BJ (cell line): ENCODE data around the gene ERCC5. TPM values are rescaled to one million over a fixed set of nuclear protein-coding genes. Genes with fewer than 3 reads are reported as not detected.

ENCODE experiments used
- CTCF ChIA-PET: fragments of 350-600 bp; formaldehyde crosslinking; extraction: SDS; loops from one replicate; lab custom pipeline; 2021; ENCODE audit warnings: antibody characterized with exemption, inconsistent platforms; lab: Yijun Ruan, JAX
- POLR2A ChIA-PET: fragments of 300-600 bp; sonication (Branson Sonifier 250); formaldehyde crosslinking; extraction: SDS; loops from one replicate; lab custom pipeline; 2021; ENCODE audit warnings: antibody characterized with exemption; lab: Charles Lee
- DNase-seq: peaks from one replicate; pipeline ENCODE4 v3.0.0-alpha.2; 2011; ENCODE audit warnings: low read depth
- H3K27me3 ChIP-seq: 2 replicates; pipeline ENCODE4 v1.6.0; 2011; ENCODE audit warnings: low read length; ENCODE audit not compliant: control insufficient read depth, insufficient read depth
- H3K36me3 ChIP-seq: 2 replicates; pipeline ENCODE4 v1.5.1; 2011; ENCODE audit warnings: low read length; ENCODE audit not compliant: control insufficient read depth, insufficient read depth
- H3K4me3 ChIP-seq: 2 replicates; pipeline ENCODE4 v1.5.1; 2011; ENCODE audit warnings: low read depth, mild to moderate bottlenecking, control low read depth, low read length
- CTCF ChIP-seq: IDR thresholded peaks from 2 replicates; pipeline ENCODE4 v1.5.1; 2011; ENCODE audit warnings: low read depth, mild to moderate bottlenecking, control low read depth, inconsistent platforms, low read length, moderate library complexity; ENCODE audit not compliant: insufficient read depth
- polyA plus RNA-seq: library from polyadenylated mRNA; depleted of rRNA; stranded (reverse); fragments of >200 nt; gene quantifications from 2 replicates; pipeline ENCODE4 v1.2.3, GENCODE V29; 2011

Gene ERCC5
- polyA plus RNA-seq, 1 experiment = 21.7 TPM

- POLR2A ChIA-PET = no interaction called here
- Histone ChIP-seq H3K4me3 (no peak overlapping the region), H3K36me3 (peaks cover 1% of the 10 kb centered on the region; the same call in 1 of the 2 replicates), H3K27me3 (no peaks in the 10 kb centered on the region)
- no peak for DNase-seq
- CTCF ChIA-PET = no interaction called here
- TF ChIP-seq CTCF = no peak
Measured at GRCh38 chr13:102805680-102806079, 40.2 kb upstream of the ERCC5 start.

- Histone ChIP-seq H3K27me3 (no peaks in the 10 kb centered on the region), H3K36me3 (peaks cover 1% of the 10 kb centered on the region; the same call in 1 of the 2 replicates), H3K4me3 (no peak overlapping the region)
- ChIA-PET CTCF (interaction anchor here (1.4 kb wide), 1 partner anchor 63 kb away, joined by 5 read pairs; no protein-coding TSS in a partner anchor), POLR2A (no interaction called here)
- TF ChIP-seq CTCF = no peak
- DNase-seq = no peak
Measured at GRCh38 chr13:102807699-102808098, 38.1 kb upstream of the ERCC5 start.

DNA sequence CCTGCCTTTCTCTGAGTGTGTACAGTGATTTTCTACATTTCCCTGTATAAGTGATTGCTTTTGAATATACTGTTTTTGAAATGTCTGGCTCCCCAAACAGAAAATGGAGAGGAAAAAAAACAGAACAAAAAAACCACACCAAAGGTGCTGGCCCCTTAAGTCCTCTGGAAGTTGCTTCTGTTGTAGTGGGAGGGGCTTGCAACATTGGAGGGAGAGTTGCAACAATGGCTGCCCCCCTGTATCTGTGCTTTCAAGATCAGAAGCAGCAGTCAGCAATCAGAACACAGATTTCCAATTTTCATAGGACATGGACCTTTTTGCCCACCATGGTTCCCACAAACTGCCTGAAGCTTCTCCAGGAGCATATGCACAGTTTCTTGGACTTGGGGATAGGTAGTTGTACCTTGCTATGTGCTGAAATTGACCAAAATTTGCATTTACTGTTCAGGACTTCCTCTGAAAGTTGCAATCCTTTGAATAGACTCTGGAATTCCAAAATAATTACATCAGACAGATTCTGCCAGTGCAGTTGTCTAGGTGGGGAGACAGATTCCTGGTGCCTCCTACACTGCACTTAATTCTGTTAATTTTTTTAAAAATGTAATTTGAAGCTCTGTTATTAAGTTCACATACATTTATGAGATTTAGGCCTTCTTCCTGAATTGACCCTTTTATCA is 33.1 kb upstream of the ERCC5 start:
- no peak for DNase-seq
- no peak overlapping the region for H3K4me3 ChIP-seq
- ChIA-PET POLR2A (no interaction called here), CTCF (interaction anchor here (1.5 to 1.6 kb wide), 2 partner anchors 10 to 13 kb away, joined by 4 to 7 read pairs; no protein-coding TSS in a partner anchor)
- TF ChIP-seq CTCF = no peak
- H3K36me3 ChIP-seq = no peaks in the 10 kb centered on the region; the same call in 1 of the 2 replicates
- H3K27me3 ChIP-seq = no peaks in the 10 kb centered on the region

- no peak for DNase-seq
- ChIA-PET CTCF (interaction anchor here (0.9 to 1.6 kb wide), 5 partner anchors 10 to 234 kb away, joined by 3 to 7 read pairs (median 4); no protein-coding TSS in a partner anchor), POLR2A (no interaction called here)
Measured at GRCh38 chr13:102814025-102814607, 31.7 kb upstream of the ERCC5 start.

More at GRCh38 chr13:102814025-102814607, 31.7 kb upstream of the ERCC5 start:
- Histone ChIP-seq H3K27me3 (no peaks in the 10 kb centered on the region), H3K36me3 (no peaks in the 10 kb centered on the region; the same call in 1 of the 2 replicates), H3K4me3 (no peak overlapping the region)
- no peak for TF ChIP-seq CTCF
